Upper lobe of left lung (tissue), 6 donors: Measurements from ENCODE around the gene DROSHA. TPM values are rescaled to one million over a fixed set of nuclear protein-coding genes. Genes with fewer than 3 reads are reported as not detected.
A peak's percentile ranks its signal among the peaks of the same experiment; 100 is the strongest.
"Not testable (repeated sequence)": the region's sequence is repeated elsewhere in the genome, so short reads cannot be mapped to it uniquely, and the experiment has no call there.

Experiments
- ATAC-seq, 2 donors: fragments of 200-7000 bp; cut with Tn5 transposase; one replicate each; pipeline ENCODE4 v1.9.1; 2022; ENCODE audit warnings: mild to moderate bottlenecking in 2 of 2, moderate library complexity in 2 of 2; ENCODE audit not compliant: low FRiP score in 2 of 2
- DNase-seq, 2 donors: peaks; one replicate each; pipeline ENCODE4 v3.0.0-alpha.2; 2019 to 2020
- H3K27ac ChIP-seq, 4 donors: fragments of 200-600 bp; sonication (generic); one replicate each; pipeline ENCODE4 v1.5.1; 2016 to 2019
- H3K27me3 ChIP-seq, 4 donors: fragments of 200-600 bp; sonication (generic); one replicate each; pipeline ENCODE4 v1.5.1; 2017 to 2019
- H3K36me3 ChIP-seq, 4 donors: fragments of 200-600 bp; sonication (generic); one replicate each; pipeline ENCODE4 v1.5.1; 2016 to 2019
- H3K4me1 ChIP-seq, 4 donors: fragments of 200-600 bp; sonication (generic); one replicate each; pipeline ENCODE4 v1.5.1; 2018 to 2019
- H3K4me3 ChIP-seq, 4 donors: fragments of 200-600 bp; sonication (generic); one replicate each; pipeline ENCODE4 v1.5.1; 2017 to 2019; ENCODE audit warnings: mild to moderate bottlenecking in 2 of 4, moderate library complexity in 1 of 4
- H3K9me3 ChIP-seq, 4 donors: fragments of 200-600 bp; sonication (generic); one replicate each; pipeline ENCODE4 v1.5.1; 2018 to 2019
- CTCF ChIP-seq, 6 experiments: fragments of 450-650 bp in 4 of 6; fragments of 200-600 bp in 2 of 6; sonication (generic) in 2 of 6; IDR thresholded peaks; one replicate each; pipeline ENCODE4 v1.5.1; 2016 to 2019; ENCODE audit warnings: antibody characterized with exemption in 6 of 6
- EP300 ChIP-seq, 4 donors: sonication (generic); formaldehyde crosslinking; IDR thresholded peaks; one replicate each; pipeline ENCODE4 v1.5.1; 2017; ENCODE audit warnings: antibody characterized with exemption in 4 of 4, control low read depth in 2 of 4
- POLR2A ChIP-seq, 4 donors: fragments of 450-650 bp; IDR thresholded peaks; one replicate each; pipeline ENCODE4 v1.5.1; 2016 to 2017; ENCODE audit warnings: antibody characterized with exemption in 4 of 4, mild to moderate bottlenecking in 2 of 4
- POLR2AphosphoS5 ChIP-seq, 2 donors: sonication (generic); formaldehyde crosslinking; IDR thresholded peaks; one replicate each; pipeline ENCODE4 v1.5.1; 2017; ENCODE audit warnings: antibody characterized with exemption in 2 of 2
- WGBS, 2 donors: methylation state at CpG; one replicate each; pipeline ENCODE4 v1.1.5; 2017 to 2018; 5-methylcytosine and 5-hydroxymethylcytosine counted together
- total RNA-seq, 6 donors: library from RNA; depleted of rRNA in 4 of 6; stranded (reverse); fragments of >200 nt in 4 of 6; gene quantifications; one replicate each; pipeline versions ENCODE4 v1.1.0 to v1.2.1, GENCODE V29; 2016 to 2021
- donor health status: DM: no; HTN: no; CAD: no; lungs with moderate emphysema.
- donor health status: DM: no; HTN: yes; CAD: no; lungs with severe emphysema.

DROSHA gene
- total RNA-seq, 6 donors from 2014 or later: 26.7 to 68.3 (median 50.9) TPM

GRCh38 chr5:31397926-31398557 lies 133.9 kb downstream of the DROSHA start:
- H3K36me3 ChIP-seq: peaks cover 0 to 32% (median 7%) of the 10 kb centered on the region in 4 donors
- no peak overlapping the region for H3K27ac ChIP-seq
- no peak for DNase-seq
- H3K27me3 ChIP-seq: no peaks in the 10 kb centered on the region
- WGBS, 2 donors: 74% methylated on average over 11 of the region's 11 CpGs
- TF ChIP-seq EP300 (IDR thresholded peaks at IDR 0.05): no peak
- TF ChIP-seq POLR2A (IDR thresholded peaks at IDR 0.05): no peak
- no peak for TF ChIP-seq POLR2AphosphoS5 (IDR thresholded peaks at IDR 0.05)
- TF ChIP-seq CTCF (IDR thresholded peaks at IDR 0.05): no peak
- peaks cover 0 to 4% (median 0%) of the 10 kb centered on the region in 4 donors for H3K4me1 ChIP-seq
- H3K9me3 ChIP-seq: no peaks in the 10 kb centered on the region
- H3K4me3 ChIP-seq: no peak overlapping the region
- no peak for ATAC-seq

GRCh38 chr5:31396611-31397295 lies 135.1 kb downstream of the DROSHA start:
- Histone ChIP-seq H3K27me3 (no peaks in the 10 kb centered on the region), H3K4me3 (no peak overlapping the region), H3K4me1 (peaks cover 0 to 4% (median 0%) of the 10 kb centered on the region in 4 donors), H3K9me3 (no peaks in the 10 kb centered on the region), H3K36me3 (peaks cover 0 to 19% (median 7%) of the 10 kb centered on the region in 4 donors), H3K27ac (no peak overlapping the region)
- WGBS, 2 donors: 69 to 70% methylated on average over 12 of the region's 12 CpGs
- ATAC-seq (no peak), DNase-seq (no peak)
- no peak for TF ChIP-seq POLR2A (IDR thresholded peaks at IDR 0.05)
- no peak for TF ChIP-seq CTCF (IDR thresholded peaks at IDR 0.05)
- no peak for TF ChIP-seq EP300 (IDR thresholded peaks at IDR 0.05)
- TF ChIP-seq POLR2AphosphoS5 (IDR thresholded peaks at IDR 0.05): no peak

GRCh38 chr5:31395450-31396045 lies 136.3 kb downstream of the DROSHA start:
- H3K4me1 ChIP-seq, ATAC-seq, H3K9me3 ChIP-seq, H3K4me3 ChIP-seq, H3K27me3 ChIP-seq, H3K27ac ChIP-seq, H3K36me3 ChIP-seq: not testable (repeated sequence)
- peak in 1 of 2 donors; percentile 32 for DNase-seq
- WGBS, 2 donors: 90 to 91% methylated on average over 14 of the region's 14 CpGs

GRCh38 chr5:31393126-31393525 lies 138.8 kb downstream of the DROSHA start:
- Histone ChIP-seq H3K36me3 (no peaks in the 10 kb centered on the region), H3K27me3 (no peaks in the 10 kb centered on the region), H3K27ac (no peak overlapping the region), H3K4me1 (peaks cover 0 to 4% (median 0%) of the 10 kb centered on the region in 4 donors), H3K9me3 (peaks cover 0 to 11% (median 4%) of the 10 kb centered on the region in 4 donors), H3K4me3 (no peak overlapping the region)
- no peak for ATAC-seq
- DNase-seq: no peak
- TF ChIP-seq EP300 (IDR thresholded peaks at IDR 0.05) (no peak), CTCF (IDR thresholded peaks at IDR 0.05) (no peak), POLR2AphosphoS5 (IDR thresholded peaks at IDR 0.05) (no peak), POLR2A (IDR thresholded peaks at IDR 0.05) (no peak)
- 83% methylated on average over 6 of the region's 6 CpGs for WGBS, 2 donors

GRCh38 chr5:31392061-31392460 lies 139.8 kb downstream of the DROSHA start:
- no peaks in the 10 kb centered on the region for H3K36me3 ChIP-seq
- no peak for DNase-seq
- no peak for TF ChIP-seq EP300 (IDR thresholded peaks at IDR 0.05)
- no peak for TF ChIP-seq POLR2AphosphoS5 (IDR thresholded peaks at IDR 0.05)
- no peak for TF ChIP-seq CTCF (IDR thresholded peaks at IDR 0.05)
- TF ChIP-seq POLR2A (IDR thresholded peaks at IDR 0.05): no peak
- peaks cover 0 to 4% (median 0%) of the 10 kb centered on the region in 4 donors for H3K4me1 ChIP-seq
- no peak overlapping the region for H3K4me3 ChIP-seq
- no peak overlapping the region for H3K27ac ChIP-seq
- peaks cover 0 to 12% (median 4%) of the 10 kb centered on the region in 4 donors for H3K9me3 ChIP-seq
- no peaks in the 10 kb centered on the region for H3K27me3 ChIP-seq
- no peak for ATAC-seq
- WGBS, 2 donors: 83% methylated on average over 3 of the region's 3 CpGs
